Left lung (tissue), 10 donors: Measurements from ENCODE around the gene ENG. TPM values are rescaled to one million over a fixed set of nuclear protein-coding genes. Genes with fewer than 3 reads are reported as not detected.
"Not testable (repeated sequence)": the region's sequence is repeated elsewhere in the genome, so short reads cannot be mapped to it uniquely, and the experiment has no call there.

Experiments used
- ATAC-seq: fragments of 200-7000 bp; cut with Tn5 transposase; one replicate; pipeline ENCODE4 v1.9.1; 2020; ENCODE audit warnings: moderate library complexity
- DNase-seq, 4 donors: peaks; one replicate each; pipeline ENCODE4 v3.0.0-alpha.2; 2013 to 2020
- H3K27ac ChIP-seq, 2 donors: fragments of 200-600 bp; sonication (generic) in 1 of 2; one replicate each; pipeline versions ENCODE4 v1.5.0 to v1.8.0; 2020 to 2021
- H3K27me3 ChIP-seq, 2 donors: fragments of 200-600 bp; sonication (generic) in 1 of 2; one replicate each; pipeline versions ENCODE4 v1.5.0 to v1.8.0; 2020 to 2021
- H3K36me3 ChIP-seq, 2 donors: fragments of 200-600 bp; sonication (generic) in 1 of 2; one replicate each; pipeline versions ENCODE4 v1.5.0 to v1.8.0; 2020 to 2021
- H3K4me1 ChIP-seq, 2 donors: fragments of 200-600 bp; one replicate each; pipeline ENCODE4 v1.8.0; 2021
- H3K4me3 ChIP-seq, 2 donors: fragments of 200-600 bp; sonication (generic) in 1 of 2; one replicate each; pipeline versions ENCODE4 v1.5.0 to v1.8.0; 2020 to 2021; ENCODE audit warnings: mild to moderate bottlenecking in 1 of 2
- H3K9me3 ChIP-seq, 2 donors: fragments of 200-600 bp; sonication (generic) in 1 of 2; one replicate each; pipeline versions ENCODE4 v1.5.0 to v1.8.0; 2020 to 2021
- intact Hi-C, 2 donors: fragments of 100-400 bp; cut with DNase I; formaldehyde crosslinking; loops; one replicate each; pipeline versions ENCODE4 v1.11.2 to v1.14.2; 2022
- polyA plus RNA-seq, 6 donors: library from polyadenylated mRNA; unstranded; fragments of 120-200 nt; gene quantifications; one replicate each; pipeline ENCODE4 v1.2.1, GENCODE V29; 2013; ENCODE audit not compliant: insufficient read length in 6 of 6
- total RNA-seq, 2 donors: library from RNA; stranded (reverse); fragmentation: NEBNext Ultra II Directional; extraction: Animal tissue kit (Norgen Biotek cat#: 25700); gene quantifications; one replicate each; pipeline ENCODE4 v1.2.1, GENCODE V29; 2021
- TF ChIP-seq, protein P1 (sequence below), 2 donors: fragments of 200-600 bp; sonication (generic) in 1 of 2; IDR thresholded peaks; one replicate each; pipeline versions ENCODE4 v1.5.0 to v1.8.0; 2021; ENCODE audit warnings: antibody characterized with exemption in 2 of 2
- donor health status: DM: no; HTN: yes; CAD: no.
- donor health status: DM: no; HTN: no; CAD: no.

ENG gene
- total and polyA plus RNA-seq, 8 donors: 71.8 to 354 (median 93.6) TPM

DNA sequence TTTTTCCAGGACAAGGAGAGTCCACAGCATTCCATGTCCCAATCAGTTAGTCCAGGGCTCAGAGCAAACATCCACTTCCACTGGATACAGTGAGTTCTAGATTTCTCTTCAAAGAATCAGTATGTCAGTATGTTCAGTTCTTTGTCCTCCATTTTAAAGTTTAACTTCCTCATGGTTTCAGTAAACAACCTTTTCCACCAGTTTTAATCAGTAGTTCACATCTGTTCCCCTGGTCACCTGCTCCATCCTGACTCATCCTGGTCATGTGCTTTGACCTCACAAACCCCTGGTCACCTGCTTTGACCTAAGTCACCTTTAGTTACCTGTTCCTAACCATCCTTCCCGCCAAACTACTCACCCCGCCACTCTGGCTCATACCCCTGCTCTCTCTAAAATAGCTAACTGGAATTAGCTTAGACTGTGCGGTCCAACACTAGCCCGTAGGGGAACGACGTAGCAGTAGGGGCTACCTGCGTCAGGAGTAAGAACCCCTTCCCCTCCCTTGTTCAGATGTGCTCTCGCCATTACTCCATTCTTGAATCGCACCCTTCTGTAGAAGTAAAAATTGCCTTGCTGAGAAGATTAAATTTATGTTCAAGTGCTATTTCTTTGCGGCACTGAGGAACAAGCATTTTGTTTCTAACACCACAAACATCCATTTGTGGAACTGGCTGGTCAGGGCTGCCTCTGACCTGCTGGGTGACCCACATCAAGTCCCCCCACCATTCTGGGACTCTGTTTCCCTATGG is 5.5 kb downstream of the ENG start:
- Histone ChIP-seq H3K4me1 (peaks cover 8 to 69% of the 10 kb centered on the region in 2 donors), H3K27ac (peak overlapping the region in 1 of 2 donors; percentile 85), H3K4me3 (peak overlapping the region in 1 of 2 donors; percentile 73), H3K27me3 (no peaks in the 10 kb centered on the region), H3K9me3 (peaks cover 0 to 16% of the 10 kb centered on the region in 2 donors), H3K36me3 (peaks cover 0 to 40% of the 10 kb centered on the region in 2 donors)
- intact Hi-C loops: no loop called here
- DNase-seq (no peak), ATAC-seq (no peak)
- TF ChIP-seq, protein P1, sequence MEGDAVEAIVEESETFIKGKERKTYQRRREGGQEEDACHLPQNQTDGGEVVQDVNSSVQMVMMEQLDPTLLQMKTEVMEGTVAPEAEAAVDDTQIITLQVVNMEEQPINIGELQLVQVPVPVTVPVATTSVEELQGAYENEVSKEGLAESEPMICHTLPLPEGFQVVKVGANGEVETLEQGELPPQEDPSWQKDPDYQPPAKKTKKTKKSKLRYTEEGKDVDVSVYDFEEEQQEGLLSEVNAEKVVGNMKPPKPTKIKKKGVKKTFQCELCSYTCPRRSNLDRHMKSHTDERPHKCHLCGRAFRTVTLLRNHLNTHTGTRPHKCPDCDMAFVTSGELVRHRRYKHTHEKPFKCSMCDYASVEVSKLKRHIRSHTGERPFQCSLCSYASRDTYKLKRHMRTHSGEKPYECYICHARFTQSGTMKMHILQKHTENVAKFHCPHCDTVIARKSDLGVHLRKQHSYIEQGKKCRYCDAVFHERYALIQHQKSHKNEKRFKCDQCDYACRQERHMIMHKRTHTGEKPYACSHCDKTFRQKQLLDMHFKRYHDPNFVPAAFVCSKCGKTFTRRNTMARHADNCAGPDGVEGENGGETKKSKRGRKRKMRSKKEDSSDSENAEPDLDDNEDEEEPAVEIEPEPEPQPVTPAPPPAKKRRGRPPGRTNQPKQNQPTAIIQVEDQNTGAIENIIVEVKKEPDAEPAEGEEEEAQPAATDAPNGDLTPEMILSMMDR (IDR thresholded peaks at IDR 0.05): no peak

DNA sequence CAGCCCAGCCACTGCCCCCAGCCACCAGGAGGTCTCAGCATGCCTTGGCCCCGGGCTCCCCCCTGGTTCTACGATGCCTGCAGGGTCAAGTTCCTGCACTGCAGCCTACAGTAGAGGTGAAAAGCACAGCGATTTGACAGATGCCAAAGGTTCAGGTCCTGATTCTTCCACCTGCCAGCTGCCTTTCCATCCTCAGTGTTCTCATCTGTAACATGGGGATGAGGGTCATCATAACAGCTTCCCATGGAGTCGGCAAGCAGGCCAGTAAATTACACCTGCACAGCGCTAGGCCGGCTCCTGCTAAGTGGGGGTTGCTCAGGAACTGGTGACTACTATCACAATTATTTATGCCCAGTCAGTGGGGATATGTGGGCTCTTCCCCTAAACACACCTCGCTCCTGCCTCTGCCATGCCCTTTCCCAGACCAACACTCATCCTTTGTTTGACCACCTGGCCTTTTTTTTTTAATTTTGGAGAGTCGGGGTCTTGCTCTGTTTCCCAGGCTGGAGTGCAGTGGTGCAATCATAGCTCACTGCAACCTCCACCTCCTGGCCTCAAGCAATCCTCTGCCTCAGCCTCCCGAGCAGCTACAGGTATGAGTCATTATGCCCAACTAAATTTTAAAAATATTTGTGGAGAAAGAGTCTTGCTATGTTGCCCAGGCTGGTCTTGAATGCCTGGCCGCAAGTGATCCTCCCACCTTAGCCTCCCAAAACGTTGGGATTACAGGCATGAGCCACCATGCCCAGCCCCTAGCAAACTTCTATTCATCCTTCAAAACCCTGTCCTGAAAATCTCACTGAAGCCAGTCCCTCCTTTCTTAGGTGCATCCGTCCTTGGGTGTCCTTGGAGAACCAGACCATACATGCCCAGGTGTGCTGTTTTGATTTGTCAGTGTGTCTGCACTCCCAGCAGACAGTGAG is 6.4 kb downstream of the ENG start:
- intact Hi-C loops: no loop called here
- Histone ChIP-seq H3K27ac (peak overlapping the region; percentile 64 to 76), H3K4me3 (peak overlapping the region in 1 of 2 donors; percentile 18), H3K36me3 (peaks cover 0 to 44% of the 10 kb centered on the region in 2 donors), H3K27me3 (no peaks in the 10 kb centered on the region), H3K9me3 (peaks cover 0 to 16% of the 10 kb centered on the region in 2 donors), H3K4me1 (peaks cover 8 to 70% of the 10 kb centered on the region in 2 donors)
- TF ChIP-seq, protein P1 (IDR thresholded peaks at IDR 0.05): no peak
- no peak for ATAC-seq
- no peak for DNase-seq

DNA sequence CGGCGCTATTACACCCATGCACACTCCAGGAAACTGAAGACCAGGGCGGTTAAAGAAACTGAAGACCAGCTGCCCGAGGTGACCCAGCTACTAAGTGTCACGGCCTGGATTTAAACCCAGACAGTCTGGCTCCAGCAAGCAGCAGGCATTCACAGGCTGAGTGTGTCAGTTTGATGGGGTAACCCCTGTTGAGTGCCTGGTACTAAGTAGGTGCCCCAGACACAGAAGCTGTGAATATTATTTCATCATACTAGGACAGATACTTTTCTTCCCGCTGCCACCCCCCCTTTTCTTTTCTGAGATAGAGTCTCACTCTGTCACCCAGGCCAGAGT is 7.3 kb downstream of the ENG start:
- Histone ChIP-seq H3K36me3 (peaks cover 0 to 46% of the 10 kb centered on the region in 2 donors), H3K4me3 (peak overlapping the region in 1 of 2 donors; percentile 18), H3K27ac (peak overlapping the region; percentile 64 to 76), H3K4me1 (peaks cover 8 to 70% of the 10 kb centered on the region in 2 donors), H3K27me3 (no peaks in the 10 kb centered on the region), H3K9me3 (peaks cover 0 to 16% of the 10 kb centered on the region in 2 donors)
- intact Hi-C loops: no loop called here
- TF ChIP-seq, protein P1 (IDR thresholded peaks at IDR 0.05): no peak
- ATAC-seq (peak; percentile 49), DNase-seq (no peak)

- H3K27me3 ChIP-seq: no peaks in the 10 kb centered on the region
- peak overlapping the region; percentile 64 to 76 for H3K27ac ChIP-seq
- intact Hi-C loops: no loop called here
- peak overlapping the region in 1 of 2 donors; percentile 18 for H3K4me3 ChIP-seq
- no peak for DNase-seq
- peaks cover 8 to 69% of the 10 kb centered on the region in 2 donors for H3K4me1 ChIP-seq
- peaks cover 0 to 50% of the 10 kb centered on the region in 2 donors for H3K36me3 ChIP-seq
- H3K9me3 ChIP-seq: peaks cover 0 to 16% of the 10 kb centered on the region in 2 donors
- TF ChIP-seq, protein P1 (IDR thresholded peaks at IDR 0.05): no peak
- ATAC-seq: peak; percentile 41
Measured at GRCh38 chr9:127846443-127847177, 7.8 kb downstream of the ENG start.

GRCh38 chr9:127845619-127846018 is 8.8 kb downstream of the ENG start:
- intact Hi-C loops, DNase-seq, H3K27me3 ChIP-seq, ATAC-seq, H3K4me3 ChIP-seq: not testable (repeated sequence)
- Histone ChIP-seq H3K4me1 (peaks cover 8 to 70% of the 10 kb centered on the region in 2 donors), H3K36me3 (peaks cover 0 to 50% of the 10 kb centered on the region in 2 donors), H3K9me3 (peaks cover 0 to 16% of the 10 kb centered on the region in 2 donors), H3K27ac (peak overlapping the region; percentile 64 to 76)
